GM23338 (cell line): ENCODE results near the gene SPX. TPM values are rescaled to one million over a fixed set of nuclear protein-coding genes. Genes with fewer than 3 reads are reported as not detected.

ENCODE experiments used
- ATAC-seq: fragments of 200-7000 bp; cut with Tn5 transposase; 3 replicates; pipeline ENCODE4 v1.9.1; 2020
- DNase-seq: peaks from one replicate; pipeline ENCODE4 v3.0.0-alpha.2; 2015; ENCODE audit warnings: low spot score
- H2AFZ ChIP-seq: fragments of 200-600 bp; sonication (generic); 2 replicates; pipeline ENCODE4 v1.8.0; 2016; ENCODE audit warnings: antibody characterized with exemption, mild to moderate bottlenecking, moderate library complexity
- H3F3A ChIP-seq: fragments of 200-600 bp; sonication (generic); replicated peaks from 2 replicates; pipeline ENCODE4 v1.8.0; 2017; ENCODE audit warnings: antibody characterized with exemption, mixed run types, low read depth
- H3K27ac ChIP-seq: fragments of 200-600 bp; sonication (generic); 2 replicates; pipeline ENCODE4 v1.6.1; 2016; ENCODE audit warnings: low read depth
- H3K27me3 ChIP-seq: fragments of 200-600 bp; sonication (generic); 2 replicates; pipeline ENCODE4 v1.8.0; 2016; ENCODE audit warnings: mild to moderate bottlenecking, mixed run types, moderate library complexity; ENCODE audit not compliant: insufficient read depth
- H3K36me3 ChIP-seq: fragments of 200-600 bp; sonication (generic); 2 replicates; pipeline ENCODE4 v1.8.0; 2016; ENCODE audit warnings: mild to moderate bottlenecking; ENCODE audit not compliant: insufficient read depth
- H3K4me1 ChIP-seq: fragments of 200-600 bp; sonication (generic); 2 replicates; pipeline ENCODE4 v1.8.0; 2016; ENCODE audit warnings: mild to moderate bottlenecking, moderate library complexity; ENCODE audit not compliant: insufficient read depth
- H3K4me2 ChIP-seq: fragments of 200-600 bp; sonication (generic); 2 replicates; pipeline ENCODE4 v1.7.1; 2017; ENCODE audit warnings: mixed run types
- H3K4me3 ChIP-seq: fragments of 200-600 bp; sonication (generic); 2 replicates; pipeline ENCODE4 v1.6.1; 2016; ENCODE audit warnings: mixed run types
- H3K79me2 ChIP-seq: fragments of 200-600 bp; sonication (generic); replicated peaks from 2 replicates; pipeline ENCODE4 v1.8.0; 2017; ENCODE audit warnings: mild to moderate bottlenecking; ENCODE audit not compliant: insufficient read depth
- H3K9me2 ChIP-seq: fragments of 200-600 bp; sonication (generic); 2 replicates; pipeline ENCODE4 v1.8.0; 2017; ENCODE audit not compliant: insufficient read depth
- H4K20me1 ChIP-seq: fragments of 200-600 bp; sonication (generic); replicated peaks from 2 replicates; pipeline ENCODE4 v1.8.0; 2017; ENCODE audit warnings: mild to moderate bottlenecking; ENCODE audit not compliant: insufficient read depth
- H3K27ac Mint-ChIP-seq: 2 replicates; pipeline ENCODE4 v1.8.0; 2020; ENCODE audit warnings: inconsistent platforms, mild to moderate bottlenecking, moderate library complexity, mixed read lengths
- H3K27me3 Mint-ChIP-seq: 3 replicates; pipeline ENCODE4 v1.8.0; 2022; ENCODE audit warnings: low read depth, mild to moderate bottlenecking, moderate library complexity, mixed read lengths, inconsistent platforms; ENCODE audit not compliant: insufficient read depth, poor library complexity
- H3K36me3 Mint-ChIP-seq: 3 replicates; pipeline ENCODE4 v1.8.0; 2021; ENCODE audit warnings: low read depth, mild to moderate bottlenecking, inconsistent platforms, moderate library complexity, mixed read lengths
- H3K4me1 Mint-ChIP-seq: 3 replicates; pipeline ENCODE4 v1.8.0; 2020; ENCODE audit warnings: mild to moderate bottlenecking, inconsistent platforms, mixed read lengths
- H3K4me3 Mint-ChIP-seq: 3 replicates; pipeline ENCODE4 v1.8.0; 2021; ENCODE audit warnings: moderate library complexity, mild to moderate bottlenecking, inconsistent platforms, mixed read lengths
- H3K9me3 Mint-ChIP-seq: 3 replicates; pipeline ENCODE4 v1.8.0; 2020; ENCODE audit warnings: moderate library complexity, mild to moderate bottlenecking, inconsistent platforms, mixed read lengths
- CREB1 ChIP-seq: fragments of 250-450 bp; sonication (Bioruptor Pico); IDR thresholded peaks from 2 replicates; pipeline ENCODE4 v1.5.0; 2020; ENCODE audit warnings: low read depth, mild to moderate bottlenecking, moderate library complexity
- ETS1 ChIP-seq: IDR thresholded peaks from 2 replicates; pipeline ENCODE4 v1.6.1; 2016; ENCODE audit warnings: antibody characterized with exemption
- EZH2 ChIP-seq: fragments of 200-600 bp; sonication (generic); IDR thresholded peaks from one replicate; pipeline ENCODE4 v1.8.0; 2017; ENCODE audit warnings: antibody characterized with exemption, mild to moderate bottlenecking, low read depth; ENCODE audit not compliant: unreplicated experiment
- JUNB ChIP-seq: IDR thresholded peaks from one replicate; pipeline ENCODE4 v1.6.1; 2016; ENCODE audit warnings: antibody characterized with exemption; ENCODE audit not compliant: unreplicated experiment
- NANOG ChIP-seq: IDR thresholded peaks from 2 replicates; pipeline ENCODE4 v1.6.1; 2016; ENCODE audit warnings: antibody characterized with exemption, borderline replicate concordance
- POLR2AphosphoS5 ChIP-seq: IDR thresholded peaks from 2 replicates; pipeline ENCODE4 v1.6.1; 2016; ENCODE audit warnings: antibody characterized with exemption, low read depth
- ZNF114 ChIP-seq: fragments of 250-450 bp; sonication (Bioruptor Pico); IDR thresholded peaks from 2 replicates; pipeline ENCODE4 v1.5.0; 2020; ENCODE audit warnings: mild to moderate bottlenecking, moderate library complexity
- ZNF331 ChIP-seq: fragments of 250-450 bp; sonication (Bioruptor Pico); IDR thresholded peaks from 2 replicates; pipeline ENCODE4 v1.5.0; 2020; ENCODE audit warnings: low read depth, mild to moderate bottlenecking, moderate library complexity
- polyA plus RNA-seq: library from polyadenylated mRNA; unstranded; fragments of >200 nt; fragmentation: Nextera tagmentation; extraction: Ambion mirVana; gene quantifications from 2 replicates; pipeline ENCODE4 v1.2.1, GENCODE V29; 2016
- total RNA-seq: library from RNA; depleted of rRNA; stranded (reverse); fragments of >200 nt; shearing (Covaris generic); gene quantifications from 2 replicates; pipeline ENCODE4 v1.2.3, GENCODE V29; 2014
- TF ChIP-seq, protein P1 (sequence below): IDR thresholded peaks from one replicate; pipeline ENCODE4 v1.6.1; 2018; ENCODE audit warnings: antibody characterized with exemption; ENCODE audit not compliant: unreplicated experiment
- TF ChIP-seq, protein P2 (sequence below): fragments of 250-450 bp; sonication (Bioruptor Pico); IDR thresholded peaks from 2 replicates; pipeline ENCODE4 v1.5.0; 2020; ENCODE audit warnings: mild to moderate bottlenecking, moderate library complexity

SPX gene
- total and polyA plus RNA-seq, 2 experiments from 2014 or later = 1.3 TPM

- H3K27me3 Mint-ChIP-seq = peaks cover 3% of the 10 kb centered on the region
- no peaks in the 10 kb centered on the region for H3F3A ChIP-seq
- H3K4me1 ChIP-seq = no peaks in the 10 kb centered on the region
- DNase-seq (no peak), ATAC-seq (no peak)
- H3K4me3 ChIP-seq = no peak overlapping the region
- no peaks in the 10 kb centered on the region for H3K36me3 ChIP-seq
- no peaks in the 10 kb centered on the region for H3K4me1 Mint-ChIP-seq
- H4K20me1 ChIP-seq = no peaks in the 10 kb centered on the region
- no peak overlapping the region for H2AFZ ChIP-seq
- H3K27ac Mint-ChIP-seq = no peak overlapping the region
- no peaks in the 10 kb centered on the region for H3K9me2 ChIP-seq
- H3K36me3 Mint-ChIP-seq = no peaks in the 10 kb centered on the region
- no peaks in the 10 kb centered on the region for H3K9me3 Mint-ChIP-seq
- H3K4me2 ChIP-seq = no peak overlapping the region
- no peak for TF ChIP-seq EZH2
- TF ChIP-seq CREB1 (CRISPR knock-in tag) = no peak
- no peak overlapping the region for H3K4me3 Mint-ChIP-seq
- no peaks in the 10 kb centered on the region for H3K79me2 ChIP-seq
- no peaks in the 10 kb centered on the region for H3K27me3 ChIP-seq
- H3K27ac ChIP-seq = no peak overlapping the region
Measured at GRCh38 chr12:21551841-21552465, 25.9 kb downstream of the SPX start.

DNA sequence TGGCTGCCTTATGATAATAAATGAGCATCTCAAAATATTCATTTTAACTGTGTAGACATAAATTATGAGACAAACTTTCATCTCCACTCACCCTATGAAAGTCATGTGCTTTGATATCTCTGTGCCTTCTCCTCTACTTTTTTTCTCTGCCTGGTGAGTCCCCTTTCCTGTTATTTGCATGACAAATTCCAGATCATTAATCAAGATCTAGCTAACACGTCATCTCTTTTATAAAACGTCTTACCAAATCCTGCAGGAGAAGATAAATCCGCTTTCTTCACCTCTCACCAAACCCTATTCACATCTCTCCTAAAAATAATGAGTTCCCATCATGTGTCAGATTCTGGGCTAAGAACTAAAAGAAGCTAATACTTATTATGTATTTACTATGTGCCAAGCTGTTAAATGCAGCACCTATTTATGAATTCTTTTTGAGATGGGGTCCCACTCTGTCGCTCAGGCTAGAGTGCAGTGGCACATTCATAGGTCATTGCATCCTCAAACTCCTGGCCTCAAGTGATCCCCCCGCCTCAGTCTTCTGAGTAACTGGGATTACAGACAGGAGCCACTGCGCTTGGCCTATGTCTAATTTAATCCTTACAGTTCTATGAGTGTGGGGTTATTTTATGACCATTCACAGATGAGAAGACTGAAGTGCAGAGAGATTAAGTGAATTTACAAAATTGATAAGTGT is 26.7 kb downstream of the SPX start:
- Histone ChIP-seq H2AFZ (no peak overlapping the region), H3K4me2 (no peak overlapping the region), H3K9me2 (no peaks in the 10 kb centered on the region), H4K20me1 (no peaks in the 10 kb centered on the region), H3K27ac (no peak overlapping the region), H3K79me2 (no peaks in the 10 kb centered on the region), H3K27me3 (no peaks in the 10 kb centered on the region), H3K4me3 (no peak overlapping the region), H3F3A (no peaks in the 10 kb centered on the region), H3K36me3 (no peaks in the 10 kb centered on the region), H3K4me1 (no peaks in the 10 kb centered on the region)
- no peaks in the 10 kb centered on the region for H3K4me1 Mint-ChIP-seq
- no peak overlapping the region for H3K27ac Mint-ChIP-seq
- no peaks in the 10 kb centered on the region for H3K9me3 Mint-ChIP-seq
- no peak for DNase-seq
- H3K27me3 Mint-ChIP-seq = peaks cover 3% of the 10 kb centered on the region
- H3K36me3 Mint-ChIP-seq = no peaks in the 10 kb centered on the region
- no peak overlapping the region for H3K4me3 Mint-ChIP-seq
- ATAC-seq = no peak
- TF ChIP-seq, protein P1, sequence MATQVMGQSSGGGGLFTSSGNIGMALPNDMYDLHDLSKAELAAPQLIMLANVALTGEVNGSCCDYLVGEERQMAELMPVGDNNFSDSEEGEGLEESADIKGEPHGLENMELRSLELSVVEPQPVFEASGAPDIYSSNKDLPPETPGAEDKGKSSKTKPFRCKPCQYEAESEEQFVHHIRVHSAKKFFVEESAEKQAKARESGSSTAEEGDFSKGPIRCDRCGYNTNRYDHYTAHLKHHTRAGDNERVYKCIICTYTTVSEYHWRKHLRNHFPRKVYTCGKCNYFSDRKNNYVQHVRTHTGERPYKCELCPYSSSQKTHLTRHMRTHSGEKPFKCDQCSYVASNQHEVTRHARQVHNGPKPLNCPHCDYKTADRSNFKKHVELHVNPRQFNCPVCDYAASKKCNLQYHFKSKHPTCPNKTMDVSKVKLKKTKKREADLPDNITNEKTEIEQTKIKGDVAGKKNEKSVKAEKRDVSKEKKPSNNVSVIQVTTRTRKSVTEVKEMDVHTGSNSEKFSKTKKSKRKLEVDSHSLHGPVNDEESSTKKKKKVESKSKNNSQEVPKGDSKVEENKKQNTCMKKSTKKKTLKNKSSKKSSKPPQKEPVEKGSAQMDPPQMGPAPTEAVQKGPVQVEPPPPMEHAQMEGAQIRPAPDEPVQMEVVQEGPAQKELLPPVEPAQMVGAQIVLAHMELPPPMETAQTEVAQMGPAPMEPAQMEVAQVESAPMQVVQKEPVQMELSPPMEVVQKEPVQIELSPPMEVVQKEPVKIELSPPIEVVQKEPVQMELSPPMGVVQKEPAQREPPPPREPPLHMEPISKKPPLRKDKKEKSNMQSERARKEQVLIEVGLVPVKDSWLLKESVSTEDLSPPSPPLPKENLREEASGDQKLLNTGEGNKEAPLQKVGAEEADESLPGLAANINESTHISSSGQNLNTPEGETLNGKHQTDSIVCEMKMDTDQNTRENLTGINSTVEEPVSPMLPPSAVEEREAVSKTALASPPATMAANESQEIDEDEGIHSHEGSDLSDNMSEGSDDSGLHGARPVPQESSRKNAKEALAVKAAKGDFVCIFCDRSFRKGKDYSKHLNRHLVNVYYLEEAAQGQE = no peak
- TF ChIP-seq ZNF114 (CRISPR knock-in tag) = no peak
- no peak for TF ChIP-seq POLR2AphosphoS5
- TF ChIP-seq EZH2 = no peak
- TF ChIP-seq ETS1 = no peak
- TF ChIP-seq ZNF331 (CRISPR knock-in tag) = no peak
- no peak for TF ChIP-seq JUNB
- TF ChIP-seq, protein P2, sequence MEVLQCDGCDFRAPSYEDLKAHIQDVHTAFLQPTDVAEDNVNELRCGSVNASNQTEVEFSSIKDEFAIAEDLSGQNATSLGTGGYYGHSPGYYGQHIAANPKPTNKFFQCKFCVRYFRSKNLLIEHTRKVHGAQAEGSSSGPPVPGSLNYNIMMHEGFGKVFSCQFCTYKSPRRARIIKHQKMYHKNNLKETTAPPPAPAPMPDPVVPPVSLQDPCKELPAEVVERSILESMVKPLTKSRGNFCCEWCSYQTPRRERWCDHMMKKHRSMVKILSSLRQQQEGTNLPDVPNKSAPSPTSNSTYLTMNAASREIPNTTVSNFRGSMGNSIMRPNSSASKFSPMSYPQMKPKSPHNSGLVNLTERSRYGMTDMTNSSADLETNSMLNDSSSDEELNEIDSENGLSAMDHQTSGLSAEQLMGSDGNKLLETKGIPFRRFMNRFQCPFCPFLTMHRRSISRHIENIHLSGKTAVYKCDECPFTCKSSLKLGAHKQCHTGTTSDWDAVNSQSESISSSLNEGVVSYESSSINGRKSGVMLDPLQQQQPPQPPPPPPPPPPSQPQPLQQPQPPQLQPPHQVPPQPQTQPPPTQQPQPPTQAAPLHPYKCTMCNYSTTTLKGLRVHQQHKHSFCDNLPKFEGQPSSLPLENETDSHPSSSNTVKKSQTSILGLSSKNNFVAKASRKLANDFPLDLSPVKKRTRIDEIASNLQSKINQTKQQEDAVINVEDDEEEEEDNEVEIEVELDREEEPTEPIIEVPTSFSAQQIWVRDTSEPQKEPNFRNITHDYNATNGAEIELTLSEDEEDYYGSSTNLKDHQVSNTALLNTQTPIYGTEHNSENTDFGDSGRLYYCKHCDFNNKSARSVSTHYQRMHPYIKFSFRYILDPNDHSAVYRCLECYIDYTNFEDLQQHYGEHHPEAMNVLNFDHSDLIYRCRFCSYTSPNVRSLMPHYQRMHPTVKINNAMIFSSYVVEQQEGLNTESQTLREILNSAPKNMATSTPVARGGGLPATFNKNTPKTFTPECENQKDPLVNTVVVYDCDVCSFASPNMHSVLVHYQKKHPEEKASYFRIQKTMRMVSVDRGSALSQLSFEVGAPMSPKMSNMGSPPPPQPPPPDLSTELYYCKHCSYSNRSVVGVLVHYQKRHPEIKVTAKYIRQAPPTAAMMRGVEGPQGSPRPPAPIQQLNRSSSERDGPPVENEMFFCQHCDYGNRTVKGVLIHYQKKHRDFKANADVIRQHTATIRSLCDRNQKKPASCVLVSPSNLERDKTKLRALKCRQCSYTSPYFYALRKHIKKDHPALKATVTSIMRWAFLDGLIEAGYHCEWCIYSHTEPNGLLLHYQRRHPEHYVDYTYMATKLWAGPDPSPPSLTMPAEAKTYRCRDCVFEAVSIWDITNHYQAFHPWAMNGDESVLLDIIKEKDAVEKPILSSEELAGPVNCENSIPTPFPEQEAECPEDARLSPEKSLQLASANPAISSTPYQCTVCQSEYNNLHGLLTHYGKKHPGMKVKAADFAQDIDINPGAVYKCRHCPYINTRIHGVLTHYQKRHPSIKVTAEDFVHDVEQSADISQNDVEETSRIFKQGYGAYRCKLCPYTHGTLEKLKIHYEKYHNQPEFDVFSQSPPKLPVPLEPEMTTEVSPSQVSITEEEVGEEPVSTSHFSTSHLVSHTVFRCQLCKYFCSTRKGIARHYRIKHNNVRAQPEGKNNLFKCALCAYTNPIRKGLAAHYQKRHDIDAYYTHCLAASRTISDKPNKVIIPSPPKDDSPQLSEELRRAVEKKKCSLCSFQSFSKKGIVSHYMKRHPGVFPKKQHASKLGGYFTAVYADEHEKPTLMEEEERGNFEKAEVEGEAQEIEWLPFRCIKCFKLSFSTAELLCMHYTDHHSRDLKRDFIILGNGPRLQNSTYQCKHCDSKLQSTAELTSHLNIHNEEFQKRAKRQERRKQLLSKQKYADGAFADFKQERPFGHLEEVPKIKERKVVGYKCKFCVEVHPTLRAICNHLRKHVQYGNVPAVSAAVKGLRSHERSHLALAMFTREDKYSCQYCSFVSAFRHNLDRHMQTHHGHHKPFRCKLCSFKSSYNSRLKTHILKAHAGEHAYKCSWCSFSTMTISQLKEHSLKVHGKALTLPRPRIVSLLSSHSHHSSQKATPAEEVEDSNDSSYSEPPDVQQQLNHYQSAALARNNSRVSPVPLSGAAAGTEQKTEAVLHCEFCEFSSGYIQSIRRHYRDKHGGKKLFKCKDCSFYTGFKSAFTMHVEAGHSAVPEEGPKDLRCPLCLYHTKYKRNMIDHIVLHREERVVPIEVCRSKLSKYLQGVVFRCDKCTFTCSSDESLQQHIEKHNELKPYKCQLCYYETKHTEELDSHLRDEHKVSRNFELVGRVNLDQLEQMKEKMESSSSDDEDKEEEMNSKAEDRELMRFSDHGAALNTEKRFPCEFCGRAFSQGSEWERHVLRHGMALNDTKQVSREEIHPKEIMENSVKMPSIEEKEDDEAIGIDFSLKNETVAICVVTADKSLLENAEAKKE = no peak
- no peak for TF ChIP-seq NANOG
- no peak for TF ChIP-seq CREB1 (CRISPR knock-in tag)
